Omental fat pad (tissue), 4 donors: Measurements from ENCODE around the gene ACACB. TPM values are rescaled to one million over a fixed set of nuclear protein-coding genes. Genes with fewer than 3 reads are reported as not detected.
A peak's percentile ranks its signal among the peaks of the same experiment; 100 is the strongest.

Source experiments
- ATAC-seq: fragments of 150-250 bp; one replicate; pipeline ENCODE4 v1.9.1; 2016; ENCODE audit warnings: mild to moderate bottlenecking, moderate library complexity; ENCODE audit not compliant: low FRiP score
- DNase-seq: peaks from one replicate; pipeline ENCODE4 v3.0.0-alpha.2; 2019; ENCODE audit warnings: low spot score
- total RNA-seq, 4 donors: library from RNA; depleted of rRNA; stranded (reverse); fragments of >200 nt; gene quantifications; one replicate each; pipeline ENCODE4 v1.1.0, GENCODE V29; 2016
- TF ChIP-seq, protein P1 (sequence below), 3 donors: fragments of 450-650 bp; IDR thresholded peaks; one replicate each; pipeline ENCODE4 v1.5.1; 2016 to 2017; ENCODE audit warnings: antibody characterized with exemption in 3 of 3, mild to moderate bottlenecking in 3 of 3, moderate library complexity in 2 of 3

ACACB gene
- total RNA-seq, 4 donors from 2014 or later: 727 to 1,594 (median 1,364) TPM

DNA sequence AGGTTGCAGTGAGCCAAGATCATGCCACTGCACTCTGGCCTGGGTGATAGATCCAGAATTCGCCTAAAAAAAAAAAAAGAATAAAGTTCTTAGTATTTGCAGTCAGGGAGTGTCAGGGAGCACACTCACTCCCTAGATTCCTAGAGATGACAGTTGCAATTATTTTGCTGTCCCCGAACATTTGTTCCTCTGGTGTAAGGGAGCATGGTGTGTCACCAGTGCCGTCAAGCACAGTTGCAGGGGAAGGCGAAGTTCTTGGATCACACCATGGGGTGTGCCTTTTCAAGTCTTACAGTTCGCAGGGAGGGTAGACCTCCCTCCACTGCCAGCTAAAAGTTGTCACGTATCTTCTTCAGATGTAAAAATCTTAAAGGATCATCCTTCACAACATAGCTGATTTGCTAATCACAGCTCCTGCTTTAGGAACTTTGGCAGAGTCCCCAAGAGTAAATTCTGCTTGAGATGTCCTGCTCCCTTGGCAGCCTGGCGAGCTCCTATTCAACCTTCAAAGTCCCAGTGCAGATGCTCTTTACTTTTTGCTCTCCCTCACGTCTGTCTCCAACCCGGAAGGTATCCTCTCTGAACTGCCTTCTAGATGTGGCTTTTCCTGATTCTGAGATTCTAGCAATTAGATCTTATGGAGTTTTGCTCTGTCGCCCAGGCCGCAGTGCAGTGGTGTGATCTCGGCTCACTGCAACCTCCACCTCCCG lies 11.3 kb downstream of the ACACB start:
- DNase-seq (no peak), ATAC-seq (peak; percentile 13)
- TF ChIP-seq, protein P1, sequence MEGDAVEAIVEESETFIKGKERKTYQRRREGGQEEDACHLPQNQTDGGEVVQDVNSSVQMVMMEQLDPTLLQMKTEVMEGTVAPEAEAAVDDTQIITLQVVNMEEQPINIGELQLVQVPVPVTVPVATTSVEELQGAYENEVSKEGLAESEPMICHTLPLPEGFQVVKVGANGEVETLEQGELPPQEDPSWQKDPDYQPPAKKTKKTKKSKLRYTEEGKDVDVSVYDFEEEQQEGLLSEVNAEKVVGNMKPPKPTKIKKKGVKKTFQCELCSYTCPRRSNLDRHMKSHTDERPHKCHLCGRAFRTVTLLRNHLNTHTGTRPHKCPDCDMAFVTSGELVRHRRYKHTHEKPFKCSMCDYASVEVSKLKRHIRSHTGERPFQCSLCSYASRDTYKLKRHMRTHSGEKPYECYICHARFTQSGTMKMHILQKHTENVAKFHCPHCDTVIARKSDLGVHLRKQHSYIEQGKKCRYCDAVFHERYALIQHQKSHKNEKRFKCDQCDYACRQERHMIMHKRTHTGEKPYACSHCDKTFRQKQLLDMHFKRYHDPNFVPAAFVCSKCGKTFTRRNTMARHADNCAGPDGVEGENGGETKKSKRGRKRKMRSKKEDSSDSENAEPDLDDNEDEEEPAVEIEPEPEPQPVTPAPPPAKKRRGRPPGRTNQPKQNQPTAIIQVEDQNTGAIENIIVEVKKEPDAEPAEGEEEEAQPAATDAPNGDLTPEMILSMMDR (IDR thresholded peaks at IDR 0.05): no peak

DNA sequence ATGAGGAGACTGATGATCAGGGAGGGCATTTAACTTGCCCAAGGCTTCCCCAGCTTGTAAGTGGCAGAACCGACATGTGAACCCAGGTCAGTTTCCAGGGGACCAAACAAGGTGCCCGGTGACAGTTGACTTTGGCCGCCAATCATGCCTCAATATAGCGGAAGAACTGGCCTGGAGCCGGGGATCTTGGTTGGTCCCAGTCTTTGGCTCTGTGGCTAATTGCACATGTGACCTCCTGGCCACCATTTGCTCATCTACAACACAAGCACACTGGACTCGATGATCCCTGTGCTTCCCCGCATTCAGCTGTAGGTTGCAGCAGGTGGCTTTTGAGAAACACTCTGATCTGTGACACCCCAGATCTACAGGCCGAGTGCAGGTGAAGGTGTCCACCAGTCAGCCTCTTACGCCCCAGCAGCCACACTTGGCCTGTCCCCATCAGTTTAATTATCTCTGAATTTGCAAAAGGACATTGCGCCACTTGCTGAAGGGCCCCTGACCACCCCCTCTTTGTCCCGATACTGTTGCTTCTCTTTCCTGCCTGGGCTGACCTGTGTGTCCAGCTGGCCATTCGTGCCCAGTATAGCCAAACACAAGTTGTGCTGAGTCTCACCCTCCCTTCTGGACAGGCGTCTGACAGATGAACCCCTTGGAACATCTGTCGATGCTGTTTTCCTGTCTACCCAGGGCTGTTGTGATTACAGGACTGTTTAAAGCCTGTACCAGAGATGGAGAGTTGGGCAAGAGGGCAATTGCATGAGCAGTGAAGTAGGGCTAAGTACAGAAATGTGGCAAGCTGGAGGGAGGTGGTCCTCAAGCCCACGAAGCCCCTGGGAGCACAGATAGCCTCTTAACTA lies 14.1 kb downstream of the ACACB start:
- TF ChIP-seq, protein P1 (IDR thresholded peaks at IDR 0.05): no peak

DNA sequence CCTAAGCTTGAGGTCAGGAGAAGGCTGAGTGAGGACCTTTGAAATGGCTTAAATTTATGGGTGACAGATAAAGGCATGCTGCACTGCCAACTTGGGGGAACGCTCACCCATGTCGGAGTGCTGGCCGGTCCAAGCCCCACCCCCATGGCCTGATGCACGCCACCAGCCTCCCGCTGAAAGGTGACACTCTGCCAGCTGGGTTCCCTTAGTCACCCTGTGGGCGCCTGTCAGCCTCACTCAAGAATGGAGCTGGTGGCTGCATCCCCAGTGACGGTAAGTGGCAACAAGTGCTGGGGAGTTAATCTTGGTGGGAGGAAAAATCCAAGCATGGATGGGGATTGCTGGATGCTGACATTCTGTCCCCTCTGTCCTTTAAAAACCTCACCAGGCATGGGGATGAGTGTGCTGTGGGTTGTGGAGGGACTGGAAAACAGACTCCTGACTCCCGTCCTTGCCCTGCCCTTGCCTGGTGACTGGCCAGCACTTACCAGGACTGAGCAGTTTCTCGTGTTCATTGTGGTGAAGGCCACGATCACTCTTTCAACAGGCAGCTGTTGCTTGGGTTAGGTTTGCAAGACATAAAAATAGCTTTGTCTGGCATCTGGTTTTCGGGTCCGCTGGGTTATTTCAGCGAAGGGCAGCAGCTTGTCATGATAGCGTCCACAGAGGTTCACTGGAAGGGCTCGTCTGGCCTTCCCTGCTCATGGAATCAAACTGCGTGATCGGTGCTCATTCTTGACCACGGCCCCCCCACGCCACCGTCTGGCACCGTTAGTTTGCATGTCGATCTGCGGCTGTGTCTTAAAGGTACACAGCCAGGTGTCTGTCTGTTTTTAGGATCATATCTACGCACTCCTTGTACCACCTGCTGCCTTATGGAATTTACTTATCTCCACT lies 15.0 kb downstream of the ACACB start:
- no peak for DNase-seq

More for the DNA sequence above, 14.1 kb downstream of the ACACB start:
- DNase-seq (no peak), ATAC-seq (peak; percentile 33)

DNA sequence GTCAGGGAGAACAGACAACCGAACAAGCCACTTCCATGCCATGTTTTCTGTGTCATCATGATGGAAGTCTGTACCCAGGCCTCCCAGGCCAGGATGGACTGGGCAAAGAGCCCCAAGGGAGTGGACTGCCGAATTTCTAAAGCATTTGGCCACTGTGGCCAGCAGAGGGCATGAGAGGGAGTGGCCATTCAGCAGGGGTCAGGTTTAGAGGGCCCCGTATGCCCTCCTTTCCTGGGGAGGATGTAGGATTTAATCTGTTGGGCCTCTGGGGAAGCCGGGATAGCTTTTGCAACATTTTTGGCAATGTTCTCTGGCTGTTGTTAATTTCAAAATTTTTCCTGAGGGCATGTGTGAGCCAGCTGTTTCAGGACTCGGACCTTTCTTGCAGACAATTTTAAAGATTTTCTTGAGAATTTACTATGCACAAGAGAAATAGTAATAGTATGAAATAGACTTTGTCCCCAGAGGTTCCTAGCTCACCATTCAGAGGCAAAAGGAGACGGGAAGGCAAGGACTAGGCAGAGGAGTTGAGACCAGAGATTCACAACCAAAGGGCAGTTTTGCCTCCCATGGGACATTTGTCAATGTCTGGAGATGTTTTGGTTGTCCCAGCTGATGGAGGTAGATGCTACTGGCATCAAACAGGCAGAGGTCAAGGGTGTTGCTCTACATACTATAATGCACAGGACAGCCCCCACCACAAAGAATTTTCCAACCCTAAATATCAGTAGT lies 18.0 kb downstream of the ACACB start:
- no peak for DNase-seq
- ATAC-seq: peak; percentile 58
- TF ChIP-seq, protein P1 (IDR thresholded peaks at IDR 0.05): no peak

More for the DNA sequence above, 15.0 kb downstream of the ACACB start:
- TF ChIP-seq, protein P1 (IDR thresholded peaks at IDR 0.05): no peak
- ATAC-seq: peak; percentile 42

DNA sequence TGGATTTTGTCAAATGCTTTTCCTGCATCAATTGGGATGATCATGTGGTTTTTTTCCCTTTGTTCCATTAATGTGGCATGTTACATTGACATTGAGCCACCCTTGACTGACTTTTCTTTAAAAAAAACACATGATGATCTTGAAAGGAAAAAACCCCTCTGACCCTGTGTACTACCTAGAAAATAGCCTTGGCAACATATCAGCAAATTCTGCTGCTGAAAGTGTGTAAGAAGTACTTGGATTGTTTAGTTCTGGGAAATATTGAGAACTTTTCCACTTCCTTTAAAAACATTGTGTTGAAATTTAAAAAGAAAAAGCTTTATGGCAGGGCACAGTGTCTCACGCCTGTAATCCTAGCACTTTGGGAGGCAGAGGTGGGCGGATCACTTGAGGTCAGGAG lies 20.7 kb downstream of the ACACB start:
- peak; percentile 44 for ATAC-seq
- DNase-seq: no peak
- TF ChIP-seq, protein P1 (IDR thresholded peaks at IDR 0.05): no peak

DNA sequence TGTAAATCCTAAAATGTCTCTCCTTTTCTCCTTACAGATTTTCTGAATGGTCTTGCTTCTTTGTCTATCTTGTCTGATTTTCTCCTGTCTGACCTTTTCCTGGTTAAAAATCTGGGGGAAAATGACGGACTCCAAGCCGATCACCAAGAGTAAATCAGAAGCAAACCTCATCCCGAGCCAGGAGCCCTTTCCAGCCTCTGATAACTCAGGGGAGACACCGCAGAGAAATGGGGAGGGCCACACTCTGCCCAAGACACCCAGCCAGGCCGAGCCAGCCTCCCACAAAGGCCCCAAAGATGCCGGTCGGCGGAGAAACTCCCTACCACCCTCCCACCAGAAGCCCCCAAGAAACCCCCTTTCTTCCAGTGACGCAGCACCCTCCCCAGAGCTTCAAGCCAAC lies 23.0 kb downstream of the ACACB start:
- DNase-seq (no peak), ATAC-seq (no peak)
- TF ChIP-seq, protein P1 (IDR thresholded peaks at IDR 0.05): no peak
